H1 (cell line): ENCODE results near the gene SHISAL1. TPM values are rescaled to one million over a fixed set of nuclear protein-coding genes. Genes with fewer than 3 reads are reported as not detected.

ENCODE experiments used
- CTCF ChIA-PET: fragments of 300-600 bp; sonication (Branson Sonifier 250); formaldehyde crosslinking; loops from one replicate; lab custom pipeline; 2021; ENCODE audit not compliant: partially characterized antibody; lab: Charles Lee
- POLR2A ChIA-PET: fragments of 300-600 bp; sonication (Branson Sonifier 250); formaldehyde crosslinking; loops from one replicate; lab custom pipeline; 2021; ENCODE audit warnings: inconsistent platforms; ENCODE audit not compliant: partially characterized antibody; lab: Charles Lee
- DNase-seq, 2 experiments: peaks; one replicate each; pipeline versions ENCODE4 v3.0.0 to v3.0.0-alpha.2; 2010 to 2022; ENCODE audit warnings: low spot score in 2 of 2, low read depth in 1 of 2, mixed read lengths in 1 of 2
- FAIRE-seq: peaks from 2 replicates; lab custom pipeline; 2011; peaks lifted over from hg19 to GRCh38; lab: Jason Lieb, UNC
- H2AFZ ChIP-seq: 2 replicates; pipeline ENCODE4 v1.8.1; 2012; ENCODE audit warnings: low read length, inconsistent platforms
- H2AK5ac ChIP-seq: 2 replicates; pipeline ENCODE4 v1.6.1; 2013; ENCODE audit warnings: low read depth, low read length
- H2BK120ac ChIP-seq: replicated peaks from 2 replicates; pipeline ENCODE3; 2013; ENCODE audit warnings: low read depth, low read length, inconsistent platforms
- H2BK12ac ChIP-seq: 2 replicates; pipeline ENCODE4 v1.6.1; 2013; ENCODE audit warnings: low read depth, low read length
- H2BK15ac ChIP-seq: 2 replicates; pipeline ENCODE4 v1.6.1; 2013; ENCODE audit warnings: low read length
- H2BK20ac ChIP-seq: 2 replicates; pipeline ENCODE4 v1.6.1; 2013; ENCODE audit warnings: low read length
- H2BK5ac ChIP-seq: 2 replicates; pipeline ENCODE4 v1.6.1; 2013; ENCODE audit warnings: low read depth, low read length
- H3K14ac ChIP-seq: 2 replicates; pipeline ENCODE4 v1.6.1; 2013; ENCODE audit warnings: inconsistent platforms; ENCODE audit not compliant: insufficient read length
- H3K18ac ChIP-seq: 2 replicates; pipeline ENCODE4 v1.6.1; 2013; ENCODE audit warnings: low read length; ENCODE audit errors: extremely low read depth
- H3K23ac ChIP-seq: 2 replicates; pipeline ENCODE4 v1.6.1; 2013; ENCODE audit warnings: inconsistent platforms; ENCODE audit not compliant: insufficient read length
- H3K23me2 ChIP-seq: 2 replicates; pipeline ENCODE4 v1.6.1; 2013; ENCODE audit warnings: low read depth, low read length
- H3K27ac ChIP-seq: 2 replicates; pipeline ENCODE4 v1.6.1; 2011; ENCODE audit warnings: low read depth, low read length, inconsistent platforms
- H3K27me3 ChIP-seq, 4 experiments: replicated peaks in 1 of 4; 1 replicate in 1 of 4; 2 replicates in 3 of 4; pipeline versions ENCODE4 v1.6.1 to v1.8.1; 2011 to 2013; ENCODE audit warnings: low read length in 3 of 4, mild to moderate bottlenecking in 3 of 4, inconsistent platforms in 2 of 4, mixed read lengths in 2 of 4, moderate library complexity in 1 of 4; ENCODE audit not compliant: control insufficient read depth in 3 of 4, insufficient read depth in 3 of 4; ENCODE audit errors: extremely low read depth in 1 of 4
- H3K36me3 ChIP-seq, 4 experiments: 2 replicates each; pipeline versions ENCODE4 v1.6.1 to v1.8.1; 2011 to 2013; ENCODE audit warnings: mild to moderate bottlenecking in 4 of 4, low read length in 3 of 4, moderate library complexity in 2 of 4, control low read depth in 1 of 4, inconsistent platforms in 1 of 4; ENCODE audit not compliant: insufficient read depth in 4 of 4, control insufficient read depth in 2 of 4
- H3K4ac ChIP-seq: replicated peaks from 2 replicates; pipeline ENCODE3; 2013; ENCODE audit warnings: low read length, low read depth, mixed read lengths, inconsistent platforms; ENCODE audit not compliant: insufficient read length
- H3K4me1 ChIP-seq, 4 experiments: replicated peaks in 1 of 4; 1 replicate in 1 of 4; 2 replicates in 3 of 4; pipeline versions ENCODE4 v1.6.1 to v1.8.1; 2011 to 2013; ENCODE audit warnings: low read length in 3 of 4, inconsistent platforms in 2 of 4, mixed read lengths in 1 of 4; ENCODE audit not compliant: insufficient read depth in 4 of 4, control insufficient read depth in 3 of 4
- H3K4me2 ChIP-seq, 2 experiments: 2 replicates each; pipeline versions ENCODE4 v1.6.1 to v1.8.1; 2011 to 2013; ENCODE audit warnings: low read depth in 2 of 2, low read length in 2 of 2, control low read depth in 1 of 2, inconsistent platforms in 1 of 2, mild to moderate bottlenecking in 1 of 2; ENCODE audit not compliant: insufficient read depth in 1 of 2
- H3K4me3 ChIP-seq, 4 experiments: fragments of 200-600, 300-600 bp in 1 of 4; sonication (generic), shearing (Covaris generic), sonication (Bioruptor Twin) in 1 of 4; 2 replicates each; pipeline versions ENCODE4 v1.5.1 to v1.8.1; 2011 to 2016; ENCODE audit warnings: low read length in 4 of 4, low read depth in 3 of 4, control low read depth in 2 of 4, inconsistent platforms in 2 of 4, mild to moderate bottlenecking in 2 of 4, mixed read lengths in 1 of 4, moderate library complexity in 1 of 4; ENCODE audit not compliant: insufficient read depth in 2 of 4; ENCODE audit errors: extremely low read depth in 1 of 4
- H3K56ac ChIP-seq: replicated peaks from 2 replicates; pipeline ENCODE3; 2013; ENCODE audit warnings: low read depth, mild to moderate bottlenecking, mixed read lengths, low read length, inconsistent platforms; ENCODE audit not compliant: insufficient read length
- H3K79me1 ChIP-seq: 2 replicates; pipeline ENCODE4 v1.6.1; 2013; ENCODE audit warnings: low read depth, low read length, control low read depth
- H3K79me2 ChIP-seq, 2 experiments: 2 replicates each; pipeline versions ENCODE4 v1.6.1 to v1.8.1; 2012 to 2013; ENCODE audit warnings: low read length in 2 of 2, mild to moderate bottlenecking in 2 of 2, inconsistent platforms in 1 of 2; ENCODE audit not compliant: insufficient read depth in 2 of 2, control insufficient read depth in 1 of 2
- H3K9ac ChIP-seq, 4 experiments: replicated peaks in 1 of 4; 1 replicate in 1 of 4; 2 replicates in 3 of 4; pipeline versions ENCODE4 v1.6.1 to v1.8.1; 2011 to 2013; ENCODE audit warnings: low read depth in 3 of 4, low read length in 3 of 4, control low read depth in 2 of 4, mild to moderate bottlenecking in 2 of 4, moderate library complexity in 2 of 4, inconsistent platforms in 1 of 4; ENCODE audit errors: extremely low read depth in 1 of 4
- H3K9me3 ChIP-seq, 2 experiments: 2 replicates each; pipeline versions ENCODE4 v1.6.1 to v1.8.1; 2012 to 2013; ENCODE audit warnings: mild to moderate bottlenecking in 2 of 2, moderate library complexity in 2 of 2, control low read depth in 1 of 2, inconsistent platforms in 1 of 2, low read depth in 1 of 2, low read length in 1 of 2, mixed read lengths in 1 of 2; ENCODE audit not compliant: insufficient read depth in 2 of 2
- H4K20me1 ChIP-seq, 2 experiments: replicated peaks in 1 of 2; 2 replicates each; pipeline versions ENCODE3 to v1.8.1; 2011 to 2013; ENCODE audit warnings: inconsistent platforms in 2 of 2, low read length in 2 of 2, mild to moderate bottlenecking in 1 of 2; ENCODE audit not compliant: insufficient read depth in 2 of 2, control insufficient read depth in 1 of 2
- H4K5ac ChIP-seq: 2 replicates; pipeline ENCODE4 v1.6.1; 2013; ENCODE audit warnings: low read length, low read depth, mixed read lengths, inconsistent platforms; ENCODE audit not compliant: insufficient read length
- H4K8ac ChIP-seq: 2 replicates; pipeline ENCODE4 v1.8.0; 2013; ENCODE audit warnings: mild to moderate bottlenecking, moderate library complexity, low read length, inconsistent platforms; ENCODE audit not compliant: insufficient read depth; ENCODE audit errors: extremely low read depth
- H4K91ac ChIP-seq: replicated peaks from 2 replicates; pipeline ENCODE3; 2013; ENCODE audit warnings: low read length, mixed read lengths, inconsistent platforms; ENCODE audit not compliant: insufficient read length
- CHD2 ChIP-seq: IDR thresholded peaks from 2 replicates; pipeline ENCODE4 v1.6.1; 2012; ENCODE audit warnings: low read length, improper control_type of control experiment
- MAX ChIP-seq: IDR thresholded peaks from 2 replicates; pipeline ENCODE4 v1.6.1; 2012; ENCODE audit warnings: inconsistent platforms
- RXRA ChIP-seq: IDR thresholded peaks from 2 replicates; pipeline ENCODE4 v1.6.1; 2011; ENCODE audit warnings: low read depth, mild to moderate bottlenecking, low read length, moderate library complexity; ENCODE audit not compliant: insufficient read depth
- SP2 ChIP-seq: IDR thresholded peaks from 2 replicates; pipeline ENCODE4 v1.6.1; 2012; ENCODE audit warnings: mild to moderate bottlenecking, low read length, inconsistent platforms
- WGBS, 2 experiments: shearing (Covaris generic) in 1 of 2; methylation state at CpG; one replicate each; pipeline versions ENCODE4 v1.1.6 to v1.1.7; 2013 to 2015; ENCODE audit warnings: low lambda C conversion rate in 2 of 2, mixed read lengths in 2 of 2, inconsistent platforms in 1 of 2, low coverage in 1 of 2, missing lambda C conversion rate in 1 of 2; ENCODE audit not compliant: insufficient replicate concordance in 2 of 2, insufficient coverage in 1 of 2, insufficient read length in 1 of 2; ENCODE audit errors: extremely low coverage in 1 of 2, missing lambda C conversion rate in 1 of 2; 5-methylcytosine and 5-hydroxymethylcytosine counted together
- polyA plus RNA-seq, 7 experiments: library from polyadenylated mRNA; depleted of rRNA in 3 of 7; stranded (reverse) in 5 of 7; unstranded in 2 of 7; fragments of >200 nt in 5 of 7; fragments of 200-250 nt in 2 of 7; gene quantifications; 1 replicate in 5 of 7; 2 replicates in 1 of 7; 4 replicates in 1 of 7; pipeline versions ENCODE4 v1.2.1 to v1.2.3, GENCODE V29; 2011 to 2013; ENCODE audit warnings: missing spikeins in 2 of 7, mixed read lengths in 2 of 7
- total RNA-seq: library from RNA; stranded (reverse); fragmentation: NEBNext Ultra II Directional; extraction: Animal tissue kit (Norgen Biotek cat#: 25700); gene quantifications from 2 replicates; pipeline ENCODE4 v1.2.1, GENCODE V29; 2021
- TF ChIP-seq, protein P1 (sequence below): IDR thresholded peaks from 2 replicates; pipeline ENCODE4 v1.6.1; 2012; ENCODE audit warnings: low read length, inconsistent platforms

Gene SHISAL1
- total and polyA plus RNA-seq, 2 of the 8 experiments (the other 6 are each of a cell fraction or from before 2014, with no cell fraction given): 3.7 to 5.8 TPM

- H4K20me1 ChIP-seq: peaks cover 0 to 1% of the 10 kb centered on the region in 2 experiments
- CTCF ChIA-PET: no interaction called here
- H3K4me3 ChIP-seq: no peak overlapping the region
- TF ChIP-seq, protein P1, sequence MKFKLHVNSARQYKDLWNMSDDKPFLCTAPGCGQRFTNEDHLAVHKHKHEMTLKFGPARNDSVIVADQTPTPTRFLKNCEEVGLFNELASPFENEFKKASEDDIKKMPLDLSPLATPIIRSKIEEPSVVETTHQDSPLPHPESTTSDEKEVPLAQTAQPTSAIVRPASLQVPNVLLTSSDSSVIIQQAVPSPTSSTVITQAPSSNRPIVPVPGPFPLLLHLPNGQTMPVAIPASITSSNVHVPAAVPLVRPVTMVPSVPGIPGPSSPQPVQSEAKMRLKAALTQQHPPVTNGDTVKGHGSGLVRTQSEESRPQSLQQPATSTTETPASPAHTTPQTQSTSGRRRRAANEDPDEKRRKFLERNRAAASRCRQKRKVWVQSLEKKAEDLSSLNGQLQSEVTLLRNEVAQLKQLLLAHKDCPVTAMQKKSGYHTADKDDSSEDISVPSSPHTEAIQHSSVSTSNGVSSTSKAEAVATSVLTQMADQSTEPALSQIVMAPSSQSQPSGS: no peak
- TF ChIP-seq CHD2: no peak
- no peak for TF ChIP-seq SP2
- TF ChIP-seq MAX: no peak
- TF ChIP-seq RXRA: no peak
- H3K79me2 ChIP-seq: no peaks in the 10 kb centered on the region
- H2BK12ac ChIP-seq: no peak overlapping the region
- H3K23ac ChIP-seq: no peak overlapping the region
- no peak overlapping the region for H2BK15ac ChIP-seq
- H3K18ac ChIP-seq: no peak overlapping the region
- H2BK120ac ChIP-seq: no peak overlapping the region
- 88% methylated on average over 7 of the region's 8 CpGs; no CpG with 5 or more reads in 1 of the 2 experiments for WGBS, 2 experiments
- peak overlapping the region; percentile 86; the same call in 1 of the 2 replicates for H2AK5ac ChIP-seq
- no peak overlapping the region for H4K5ac ChIP-seq
- H3K4ac ChIP-seq: no peak overlapping the region
- no peaks in the 10 kb centered on the region for H3K23me2 ChIP-seq
- H3K27ac ChIP-seq: no peak overlapping the region
- no peak overlapping the region for H3K56ac ChIP-seq
- no peak overlapping the region for H3K14ac ChIP-seq
- H4K8ac ChIP-seq: no peak overlapping the region
- FAIRE-seq (no peak), DNase-seq (peak in 1 of 2 experiments; percentile 41)
- no peak overlapping the region for H2BK20ac ChIP-seq
- peaks cover 0 to 5% (median 0%) of the 10 kb centered on the region in 4 experiments; a peak in 1 of 8 replicates for H3K36me3 ChIP-seq
- H3K27me3 ChIP-seq: no peaks in the 10 kb centered on the region
- no peak overlapping the region for H4K91ac ChIP-seq
- no peak overlapping the region for H2AFZ ChIP-seq
- H3K4me1 ChIP-seq: no peaks in the 10 kb centered on the region
- H3K9me3 ChIP-seq: peaks cover 8 to 17% of the 10 kb centered on the region in 2 experiments; a peak in 3 of 4 replicates
- no peaks in the 10 kb centered on the region for H3K79me1 ChIP-seq
- no peak overlapping the region; the same call in 1 of the 2 replicates for H2BK5ac ChIP-seq
- no peak overlapping the region for H3K9ac ChIP-seq
- H3K4me2 ChIP-seq: no peak overlapping the region
- POLR2A ChIA-PET: no interaction called here
Observed at GRCh38 chr22:44246615-44247326, 66.0 kb downstream of the SHISAL1 start.
